Stomach (tissue), 4 donors: ENCODE results near the gene ARHGEF4.

Source experiments
- CTCF ChIP-seq, 7 experiments: fragments of 450-650 bp in 4 of 7; fragments of 200-600 bp in 3 of 7; sonication (generic) in 3 of 7; IDR thresholded peaks; one replicate each; pipeline ENCODE4 v1.5.1; 2016 to 2019; ENCODE audit warnings: antibody characterized with exemption in 7 of 7, control low read depth in 2 of 7, mild to moderate bottlenecking in 1 of 7
- EP300 ChIP-seq: sonication (generic); formaldehyde crosslinking; IDR thresholded peaks from one replicate; pipeline ENCODE4 v1.6.1; 2017; ENCODE audit warnings: antibody characterized with exemption
- POLR2A ChIP-seq, 4 donors: fragments of 450-650 bp; IDR thresholded peaks; one replicate each; pipeline ENCODE4 v1.6.1; 2016; ENCODE audit warnings: antibody characterized with exemption in 4 of 4, control low read depth in 2 of 4, mild to moderate bottlenecking in 1 of 4, moderate library complexity in 1 of 4
- POLR2AphosphoS5 ChIP-seq, 3 donors: sonication (generic); formaldehyde crosslinking; IDR thresholded peaks; one replicate each; pipeline ENCODE4 v1.6.1; 2016; ENCODE audit warnings: antibody characterized with exemption in 3 of 3

- TF ChIP-seq POLR2A (IDR thresholded peaks at IDR 0.05) (no peak), CTCF (IDR thresholded peaks at IDR 0.05) (no peak), POLR2AphosphoS5 (IDR thresholded peaks at IDR 0.05) (no peak), EP300 (no peak)
Measured at GRCh38 chr2:130987519-130988425, 151.1 kb downstream of the ARHGEF4 start.
